ENCODE results near the gene SERPINB10.

The SERPINB10 gene

GRCh38 chr18:63980896-63981460 is 73.2 kb downstream of the SERPINB10 start:
- Histone ChIP-seq H3K4me3 (ENCODE audit: low read depth, low read length) (no peak overlapping the region), H3K27ac (no peak overlapping the region), H3K36me3 (replicated peaks) (peaks cover 26% of the 10 kb centered on the region), H3K27me3 (replicated peaks) (no peaks in the 10 kb centered on the region)
- no peak for DNase-seq
- TF ChIP-seq CTCF (IDR thresholded peaks at IDR 0.05; ENCODE audit: low read depth, low read length, missing control alignments), result no peak
- in situ Hi-C loops (cut with HindIII; ENCODE audit: low pct_ligation_motif_present, low sequenced_read_pairs), result no loop called here

- no peak for DNase-seq
- peaks cover 27% of the 10 kb centered on the region for H3K36me3 ChIP-seq (replicated peaks)
- H3K27me3 ChIP-seq (replicated peaks), result no peaks in the 10 kb centered on the region
- no peak overlapping the region for H3K27ac ChIP-seq
- in situ Hi-C loops (cut with HindIII; ENCODE audit: low pct_ligation_motif_present, low sequenced_read_pairs), result no loop called here
- TF ChIP-seq CTCF (IDR thresholded peaks at IDR 0.05; ENCODE audit: low read depth, low read length, missing control alignments), result no peak
- no peak overlapping the region for H3K4me3 ChIP-seq (ENCODE audit: low read depth, low read length)
Measured at GRCh38 chr18:63981719-63982118, 74.0 kb downstream of the SERPINB10 start.

GRCh38 chr18:63982361-63982760 is 74.6 kb downstream of the SERPINB10 start:
- DNase-seq, result no peak
- in situ Hi-C loops (cut with HindIII; ENCODE audit: low pct_ligation_motif_present, low sequenced_read_pairs), result no loop called here
- H3K27me3 ChIP-seq (replicated peaks), result no peaks in the 10 kb centered on the region
- peaks cover 32% of the 10 kb centered on the region for H3K36me3 ChIP-seq (replicated peaks)
- no peak overlapping the region for H3K27ac ChIP-seq
- no peak overlapping the region for H3K4me3 ChIP-seq (ENCODE audit: low read depth, low read length)
- TF ChIP-seq CTCF (IDR thresholded peaks at IDR 0.05; ENCODE audit: low read depth, low read length, missing control alignments), result no peak
